HG02763 (cell line): ENCODE measurements around the gene SELENOM.
"Not testable (repeated sequence)": the region's sequence is repeated elsewhere in the genome, so short reads cannot be mapped to it uniquely, and the experiment has no call there.

Source experiments
- ATAC-seq: cut with Tn5 transposase; IDR thresholded peaks from one replicate; pipeline ENCODE4 v1.9.1; 2021; ENCODE audit warnings: mild to moderate bottlenecking, moderate library complexity; ENCODE audit not compliant: unreplicated experiment

Gene SELENOM

GRCh38 chr22:31106731-31107177 lies 614 bp downstream of the SELENOM start:
- no peak for ATAC-seq

GRCh38 chr22:31106001-31106571 lies 1.3 kb downstream of the SELENOM start:
- ATAC-seq = no peak

- no peak for ATAC-seq
Measured at GRCh38 chr22:31105282-31105929, 2.0 kb downstream of the SELENOM start.

- ATAC-seq = no peak
Measured at GRCh38 chr22:31104869-31105268, 2.5 kb downstream of the SELENOM start.

GRCh38 chr22:31103899-31104694 lies 3.3 kb downstream of the SELENOM start:
- ATAC-seq = no peak

GRCh38 chr22:31103111-31103510 lies 4.3 kb downstream of the SELENOM start:
- ATAC-seq = no peak

- no peak for ATAC-seq
Measured at GRCh38 chr22:31102441-31103081, 4.8 kb downstream of the SELENOM start.

GRCh38 chr22:31100762-31101525 lies 6.4 kb downstream of the SELENOM start:
- ATAC-seq = no peak

- no peak for ATAC-seq
Measured at GRCh38 chr22:31099841-31100761, 7.3 kb downstream of the SELENOM start.

- ATAC-seq = no peak
Measured at GRCh38 chr22:31099386-31099785, 8.0 kb downstream of the SELENOM start.

GRCh38 chr22:31098632-31099110 lies 8.7 kb downstream of the SELENOM start:
- ATAC-seq = no peak

GRCh38 chr22:31097941-31098631 lies 9.3 kb downstream of the SELENOM start:
- ATAC-seq = no peak

GRCh38 chr22:31097539-31097938 lies 9.8 kb downstream of the SELENOM start:
- not testable (repeated sequence) for ATAC-seq

GRCh38 chr22:31096657-31097279 lies 10.6 kb downstream of the SELENOM start:
- no peak for ATAC-seq

- no peak for ATAC-seq
Measured at GRCh38 chr22:31095637-31096249, 11.6 kb downstream of the SELENOM start.

- ATAC-seq = no peak
Measured at GRCh38 chr22:31094741-31095140, 12.6 kb downstream of the SELENOM start.

- ATAC-seq = no peak
Measured at GRCh38 chr22:31094021-31094551, 13.3 kb downstream of the SELENOM start.
